ENCODE results near the gene IFNA4. TPM values are rescaled to one million over a fixed set of nuclear protein-coding genes. Genes with fewer than 3 reads are reported as not detected.

The IFNA4 gene
- total and polyA plus RNA-seq, 9 of the 15 experiments (the other 6 are each of a cell fraction or from before 2014, with no cell fraction given), result not detected

Small RNA genes within 50 kb of the gene (small RNA-seq; reads per million reads assigned to genes)
- gene RF00019, result not detected

Other genes starting within 250 kb of the IFNA4 start
Only the 7 nearest of the 15 such genes appear.
- not detected in 2 replicates for gene IFNW1, start 45.8 kb downstream of the IFNA4 start, total RNA-seq (2014; rRNA removed)
- gene IFNW1, start 45.8 kb downstream of the IFNA4 start, total RNA-seq (2014; rRNA removed; fragmentation: Illumina TruSeq; extraction: Trizol), result not detected in 2 replicates
- not detected in 2 replicates for gene IFNW1, start 45.8 kb downstream of the IFNA4 start, total RNA-seq (2015; rRNA removed; fragmentation: Illumina TruSeq; extraction: Trizol)
- not detected in 2 replicates for gene IFNW1, start 45.8 kb downstream of the IFNA4 start, total RNA-seq (2021)
- not detected in 2 replicates for gene IFNW1, start 45.8 kb downstream of the IFNA4 start, polyA plus RNA-seq (2011; rRNA removed)
- not detected in 2 replicates for gene IFNW1, start 45.8 kb downstream of the IFNA4 start, polyA plus RNA-seq (2014; fragmentation: Illumina TruSeq; extraction: Trizol)
- not detected for gene IFNW1, start 45.8 kb downstream of the IFNA4 start, polyA plus RNA-seq (2014; fragmentation: Nextera tagmentation; extraction: Ambion mirVana)
- gene IFNW1, start 45.8 kb downstream of the IFNA4 start, polyA plus RNA-seq (2014; rRNA removed), result not detected in 2 replicates
- gene IFNA21, start 20.9 kb downstream of the IFNA4 start, total RNA-seq (2014; rRNA removed), result not detected in 2 replicates
- not detected in 2 replicates for gene IFNA21, start 20.9 kb downstream of the IFNA4 start, total RNA-seq (2014; rRNA removed; fragmentation: Illumina TruSeq; extraction: Trizol)
- gene IFNA21, start 20.9 kb downstream of the IFNA4 start, total RNA-seq (2015; rRNA removed; fragmentation: Illumina TruSeq; extraction: Trizol), result not detected in 2 replicates
- not detected in 2 replicates for gene IFNA21, start 20.9 kb downstream of the IFNA4 start, total RNA-seq (2021)
- not detected in 2 replicates for gene IFNA21, start 20.9 kb downstream of the IFNA4 start, polyA plus RNA-seq (2011; rRNA removed)
- not detected in 2 replicates for gene IFNA21, start 20.9 kb downstream of the IFNA4 start, polyA plus RNA-seq (2014; fragmentation: Illumina TruSeq; extraction: Trizol)
- not detected for gene IFNA21, start 20.9 kb downstream of the IFNA4 start, polyA plus RNA-seq (2014; fragmentation: Nextera tagmentation; extraction: Ambion mirVana)
- gene IFNA21, start 20.9 kb downstream of the IFNA4 start, polyA plus RNA-seq (2014; rRNA removed), result not detected in 2 replicates
- not detected in 2 replicates for gene IFNA7, start 14.6 kb upstream of the IFNA4 start, total RNA-seq (2014; rRNA removed)
- gene IFNA7, start 14.6 kb upstream of the IFNA4 start, total RNA-seq (2014; rRNA removed; fragmentation: Illumina TruSeq; extraction: Trizol), result not detected in 2 replicates
- not detected in 2 replicates for gene IFNA7, start 14.6 kb upstream of the IFNA4 start, total RNA-seq (2015; rRNA removed; fragmentation: Illumina TruSeq; extraction: Trizol)
- not detected in 2 replicates for gene IFNA7, start 14.6 kb upstream of the IFNA4 start, total RNA-seq (2021)
- not detected in 2 replicates for gene IFNA7, start 14.6 kb upstream of the IFNA4 start, polyA plus RNA-seq (2011; rRNA removed)
- gene IFNA7, start 14.6 kb upstream of the IFNA4 start, polyA plus RNA-seq (2014; fragmentation: Illumina TruSeq; extraction: Trizol), result not detected in 2 replicates
- gene IFNA7, start 14.6 kb upstream of the IFNA4 start, polyA plus RNA-seq (2014; fragmentation: Nextera tagmentation; extraction: Ambion mirVana), result not detected
- not detected in 2 replicates for gene IFNA7, start 14.6 kb upstream of the IFNA4 start, polyA plus RNA-seq (2014; rRNA removed)
- not detected in 2 replicates for gene IFNA10, start 19.6 kb upstream of the IFNA4 start, total RNA-seq (2014; rRNA removed)
- gene IFNA10, start 19.6 kb upstream of the IFNA4 start, total RNA-seq (2014; rRNA removed; fragmentation: Illumina TruSeq; extraction: Trizol), result not detected in 2 replicates
- gene IFNA10, start 19.6 kb upstream of the IFNA4 start, total RNA-seq (2015; rRNA removed; fragmentation: Illumina TruSeq; extraction: Trizol), result not detected in 2 replicates
- not detected in 2 replicates for gene IFNA10, start 19.6 kb upstream of the IFNA4 start, total RNA-seq (2021)
- not detected in 2 replicates for gene IFNA10, start 19.6 kb upstream of the IFNA4 start, polyA plus RNA-seq (2011; rRNA removed)
- not detected in 2 replicates for gene IFNA10, start 19.6 kb upstream of the IFNA4 start, polyA plus RNA-seq (2014; fragmentation: Illumina TruSeq; extraction: Trizol)
- gene IFNA10, start 19.6 kb upstream of the IFNA4 start, polyA plus RNA-seq (2014; fragmentation: Nextera tagmentation; extraction: Ambion mirVana), result not detected
- not detected in 2 replicates for gene IFNA10, start 19.6 kb upstream of the IFNA4 start, polyA plus RNA-seq (2014; rRNA removed)
- not detected in 2 replicates for gene IFNA16, start 29.7 kb upstream of the IFNA4 start, total RNA-seq (2014; rRNA removed)
- not detected in 2 replicates for gene IFNA16, start 29.7 kb upstream of the IFNA4 start, total RNA-seq (2014; rRNA removed; fragmentation: Illumina TruSeq; extraction: Trizol)
- gene IFNA16, start 29.7 kb upstream of the IFNA4 start, total RNA-seq (2015; rRNA removed; fragmentation: Illumina TruSeq; extraction: Trizol), result not detected in 2 replicates
- not detected in 2 replicates for gene IFNA16, start 29.7 kb upstream of the IFNA4 start, total RNA-seq (2021)
- gene IFNA16, start 29.7 kb upstream of the IFNA4 start, polyA plus RNA-seq (2011; rRNA removed), result not detected in 2 replicates
- gene IFNA16, start 29.7 kb upstream of the IFNA4 start, polyA plus RNA-seq (2014; fragmentation: Illumina TruSeq; extraction: Trizol), result not detected in 2 replicates
- gene IFNA16, start 29.7 kb upstream of the IFNA4 start, polyA plus RNA-seq (2014; fragmentation: Nextera tagmentation; extraction: Ambion mirVana), result not detected
- not detected in 2 replicates for gene IFNA16, start 29.7 kb upstream of the IFNA4 start, polyA plus RNA-seq (2014; rRNA removed)
- not detected in 2 replicates for gene IFNA17, start 40.6 kb upstream of the IFNA4 start, total RNA-seq (2014; rRNA removed)
- gene IFNA17, start 40.6 kb upstream of the IFNA4 start, total RNA-seq (2014; rRNA removed; fragmentation: Illumina TruSeq; extraction: Trizol), result not detected in 2 replicates
- gene IFNA17, start 40.6 kb upstream of the IFNA4 start, total RNA-seq (2015; rRNA removed; fragmentation: Illumina TruSeq; extraction: Trizol), result not detected in 2 replicates
- not detected in 2 replicates for gene IFNA17, start 40.6 kb upstream of the IFNA4 start, total RNA-seq (2021)
- not detected in 2 replicates for gene IFNA17, start 40.6 kb upstream of the IFNA4 start, polyA plus RNA-seq (2011; rRNA removed)
- gene IFNA17, start 40.6 kb upstream of the IFNA4 start, polyA plus RNA-seq (2014; fragmentation: Illumina TruSeq; extraction: Trizol), result not detected in 2 replicates
- gene IFNA17, start 40.6 kb upstream of the IFNA4 start, polyA plus RNA-seq (2014; fragmentation: Nextera tagmentation; extraction: Ambion mirVana), result not detected
- not detected in 2 replicates for gene IFNA17, start 40.6 kb upstream of the IFNA4 start, polyA plus RNA-seq (2014; rRNA removed)
- gene IFNA14, start 52.4 kb upstream of the IFNA4 start, total RNA-seq (2014; rRNA removed), result not detected in 2 replicates
- gene IFNA14, start 52.4 kb upstream of the IFNA4 start, total RNA-seq (2014; rRNA removed; fragmentation: Illumina TruSeq; extraction: Trizol), result not detected in 2 replicates
- gene IFNA14, start 52.4 kb upstream of the IFNA4 start, total RNA-seq (2015; rRNA removed; fragmentation: Illumina TruSeq; extraction: Trizol), result not detected in 2 replicates
- gene IFNA14, start 52.4 kb upstream of the IFNA4 start, total RNA-seq (2021), result not detected in 2 replicates
- gene IFNA14, start 52.4 kb upstream of the IFNA4 start, polyA plus RNA-seq (2011; rRNA removed), result not detected in 2 replicates
- gene IFNA14, start 52.4 kb upstream of the IFNA4 start, polyA plus RNA-seq (2014; fragmentation: Illumina TruSeq; extraction: Trizol), result not detected in 2 replicates
- gene IFNA14, start 52.4 kb upstream of the IFNA4 start, polyA plus RNA-seq (2014; fragmentation: Nextera tagmentation; extraction: Ambion mirVana), result not detected
- not detected in 2 replicates for gene IFNA14, start 52.4 kb upstream of the IFNA4 start, polyA plus RNA-seq (2014; rRNA removed)

All from K562 (cell line).